ENCODE results near the gene TNF. TPM values are rescaled to one million over a fixed set of nuclear protein-coding genes. Genes with fewer than 3 reads are reported as not detected.
"Not testable (repeated sequence)": the region's sequence is repeated elsewhere in the genome, so short reads cannot be mapped to it uniquely, and the experiment has no call there.

TNF gene
- total RNA-seq, 3 donors from 2014 or later, result 0.41 to 1.7 (median 1.1) TPM

GRCh38 chr6:31586008-31586407, 10.6 kb downstream of the TNF start, which contains the start of gene LST1:
LST1 (plus strand) TSS chr6:31586277; CDS start chr6:31587300, 1,023 bp downstream.
- TF ChIP-seq CTCF (IDR thresholded peaks at IDR 0.05), result no peak
- intact Hi-C loops (cut with DNase I, micrococcal nuclease), result no loop called here
- Histone ChIP-seq H3K36me3 (ENCODE audit: low read depth) (no peaks in the 10 kb centered on the region), H3K9me3 (no peaks in the 10 kb centered on the region), H3K4me1 (ENCODE audit: low read depth) (no peaks in the 10 kb centered on the region), H3K4me3 (no peak within 1 kb of the TSS)
- ATAC-seq, result peak; percentile 6
- no peak for DNase-seq

GRCh38 chr6:31586599-31587281, 11.4 kb downstream of the TNF start:
- DNase-seq (peak in 2 of 3 donors; percentile 34 to 64), ATAC-seq (peak; percentile 68)
- H3K4me1 ChIP-seq (ENCODE audit: low read depth), result no peaks in the 10 kb centered on the region
- no peak overlapping the region for H3K4me3 ChIP-seq
- no peaks in the 10 kb centered on the region for H3K36me3 ChIP-seq (ENCODE audit: low read depth)
- no peak for TF ChIP-seq CTCF (IDR thresholded peaks at IDR 0.05)
- H3K9me3 ChIP-seq, result no peaks in the 10 kb centered on the region
- intact Hi-C loops (cut with DNase I, micrococcal nuclease), result no loop called here

- no peak overlapping the region for H3K4me3 ChIP-seq
- no peak for ATAC-seq
- no peak for DNase-seq
- TF ChIP-seq CTCF (IDR thresholded peaks at IDR 0.05), result no peak
- H3K9me3 ChIP-seq, result no peaks in the 10 kb centered on the region
- no peaks in the 10 kb centered on the region for H3K4me1 ChIP-seq (ENCODE audit: low read depth)
- H3K36me3 ChIP-seq (ENCODE audit: low read depth), result no peaks in the 10 kb centered on the region
- intact Hi-C loops (cut with DNase I, micrococcal nuclease), result no loop called here
These were observed 12.7 kb downstream of the TNF start for GRCh38 chr6:31587791-31588777.

- no peaks in the 10 kb centered on the region for H3K4me1 ChIP-seq (ENCODE audit: low read depth)
- H3K4me3 ChIP-seq, result no peak overlapping the region
- no peaks in the 10 kb centered on the region for H3K36me3 ChIP-seq (ENCODE audit: low read depth)
- no peak for ATAC-seq
- H3K9me3 ChIP-seq, result no peaks in the 10 kb centered on the region
- no peak for TF ChIP-seq CTCF (IDR thresholded peaks at IDR 0.05)
- no peak for DNase-seq
- intact Hi-C loops (cut with DNase I, micrococcal nuclease), result no loop called here
These were observed 13.7 kb downstream of the TNF start for GRCh38 chr6:31588871-31589650.

- not testable (repeated sequence) for H3K4me1 ChIP-seq (ENCODE audit: low read depth); H3K4me3 ChIP-seq; H3K36me3 ChIP-seq (ENCODE audit: low read depth); H3K9me3 ChIP-seq; DNase-seq; ATAC-seq
- intact Hi-C loops (cut with DNase I, micrococcal nuclease), result loop anchor here in 1 of 2 donors (5.0 to 10.0 kb wide), 2 partner anchors 43 to 96 kb away; partner anchors contain the start of genes ATP6V1G2, MICB and NFKBIL1
These were observed 15.3 kb downstream of the TNF start for GRCh38 chr6:31590691-31591090.
